ENCODE measurements around the gene FBXO33. TPM values are rescaled to one million over a fixed set of nuclear protein-coding genes. Genes with fewer than 3 reads are reported as not detected.
"Not testable (repeated sequence)": the region's sequence is repeated elsewhere in the genome, so short reads cannot be mapped to it uniquely, and the experiment has no call there.

FBXO33 gene
- polyA plus RNA-seq, 3 donors = 12.3 to 13.9 (median 13.2) TPM

DNA sequence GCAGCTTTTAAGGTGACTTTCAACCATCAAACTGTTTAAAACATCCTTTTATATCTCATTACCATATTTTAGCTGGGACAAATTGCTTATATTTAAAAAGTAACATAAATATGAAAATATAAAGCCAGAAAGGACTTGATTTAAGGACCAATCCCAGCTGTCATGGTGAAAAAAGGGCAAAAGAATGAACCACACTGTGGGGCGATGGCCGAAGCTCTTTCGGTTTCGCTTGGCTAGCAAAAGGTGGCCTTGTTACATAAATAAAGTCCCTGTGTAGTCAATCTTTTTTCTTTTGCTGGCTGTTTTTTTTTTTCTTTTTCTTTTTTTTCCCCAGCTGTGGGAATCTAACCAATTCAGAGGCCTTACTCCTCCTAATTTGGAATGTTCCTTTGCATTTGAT, 50.9 kb downstream of the FBXO33 start:
- DNase-seq (ENCODE audit: low read depth in 3 of 3, low spot score in 2 of 3) = no peak

DNA sequence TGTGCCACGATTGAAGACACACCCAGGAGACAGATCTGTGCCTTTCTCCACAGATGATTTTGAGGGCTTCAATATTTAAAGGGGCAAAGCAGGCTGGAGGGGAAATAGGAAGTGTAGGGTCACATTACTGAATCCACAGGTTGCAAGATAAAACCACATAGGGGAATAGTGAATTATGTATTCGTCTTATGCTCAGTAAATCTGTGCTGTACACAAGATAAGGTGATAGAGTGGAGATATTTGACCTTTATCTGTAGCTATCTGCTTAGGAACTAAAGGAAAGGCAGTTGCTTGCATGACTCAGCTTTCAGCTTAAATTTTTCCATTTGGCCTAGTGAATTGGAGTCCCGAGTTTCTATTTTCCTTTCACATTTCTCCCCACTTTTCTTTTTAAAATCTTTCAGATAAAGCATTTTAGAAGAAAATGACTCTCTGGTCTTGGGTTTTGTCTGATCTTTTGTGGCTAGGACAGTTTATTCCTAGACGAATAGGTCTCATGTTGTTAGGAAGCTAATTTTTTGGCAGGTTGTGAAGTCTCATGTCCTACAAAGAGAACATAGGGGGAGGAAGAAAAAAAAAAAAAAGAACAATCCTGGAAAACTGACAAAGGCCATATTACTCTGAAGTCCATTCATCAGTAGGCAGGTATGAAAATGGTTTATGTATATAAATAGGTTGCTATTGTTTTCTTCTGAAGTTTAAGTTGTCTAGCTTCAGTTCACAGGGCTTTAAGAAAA, 55.4 kb downstream of the FBXO33 start:
- DNase-seq (ENCODE audit: low read depth in 3 of 3, low spot score in 2 of 3) = no peak

DNA sequence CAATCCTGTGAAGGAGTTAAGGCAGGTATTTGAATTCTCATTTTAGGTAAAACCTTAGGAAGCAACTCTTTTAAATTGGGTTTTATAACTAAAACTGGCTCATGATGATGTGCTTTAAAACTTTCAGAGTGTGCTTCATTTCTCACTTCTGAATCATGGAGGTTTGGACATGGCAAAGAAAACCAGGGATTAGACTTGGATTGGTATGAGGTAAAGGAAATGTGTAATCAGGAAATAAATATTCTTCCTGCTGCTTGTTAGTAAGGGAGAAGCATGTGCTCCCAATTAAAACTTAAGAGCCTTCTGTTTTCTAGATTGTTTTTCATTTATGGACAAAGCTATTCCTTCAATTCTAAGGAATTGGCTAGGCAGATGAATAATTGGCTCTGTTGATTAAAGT, 57.4 kb downstream of the FBXO33 start:
- DNase-seq (ENCODE audit: low read depth in 3 of 3, low spot score in 2 of 3) = no peak

DNA sequence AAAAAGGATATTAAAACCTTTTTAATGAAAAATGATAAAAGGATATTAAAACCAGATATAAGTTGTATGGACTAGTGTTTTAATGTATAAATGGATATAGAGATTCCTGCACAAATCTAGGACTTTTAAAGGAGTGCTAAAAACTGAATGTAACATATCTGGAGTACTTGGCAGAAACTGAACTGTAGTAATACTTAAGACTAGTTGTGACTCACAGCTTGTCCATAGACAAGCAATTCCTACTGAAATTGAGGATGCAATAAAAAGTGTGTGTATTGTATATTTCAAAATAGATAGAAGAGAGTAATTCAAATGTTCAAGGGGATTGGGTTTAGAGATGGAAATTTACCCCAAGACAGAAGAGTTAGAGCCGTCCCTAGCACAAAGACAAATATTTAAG, 59.6 kb downstream of the FBXO33 start:
- no peak for DNase-seq (ENCODE audit: low read depth in 3 of 3, low spot score in 2 of 3)

DNA sequence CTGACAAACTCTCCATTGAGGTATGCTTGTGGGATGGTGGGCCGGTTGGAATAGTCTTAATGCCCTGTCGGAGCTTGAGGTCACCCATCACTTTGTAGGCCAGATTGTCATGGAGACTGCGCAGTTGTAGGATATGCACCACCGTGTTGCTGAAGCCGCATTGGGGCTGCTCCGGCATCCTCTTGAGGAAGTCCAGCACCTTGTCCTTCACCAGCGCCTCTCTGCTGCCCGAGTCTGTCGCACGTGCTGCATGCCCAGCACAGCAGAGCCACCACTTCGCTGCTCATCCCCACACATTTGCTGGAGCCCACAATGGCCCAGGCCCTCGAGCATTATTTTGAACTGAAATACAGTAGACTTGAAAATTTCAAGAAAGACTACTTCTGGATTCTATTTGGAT, 61.8 kb downstream of the FBXO33 start:
- DNase-seq (ENCODE audit: low read depth in 3 of 3, low spot score in 2 of 3) = no peak

DNA sequence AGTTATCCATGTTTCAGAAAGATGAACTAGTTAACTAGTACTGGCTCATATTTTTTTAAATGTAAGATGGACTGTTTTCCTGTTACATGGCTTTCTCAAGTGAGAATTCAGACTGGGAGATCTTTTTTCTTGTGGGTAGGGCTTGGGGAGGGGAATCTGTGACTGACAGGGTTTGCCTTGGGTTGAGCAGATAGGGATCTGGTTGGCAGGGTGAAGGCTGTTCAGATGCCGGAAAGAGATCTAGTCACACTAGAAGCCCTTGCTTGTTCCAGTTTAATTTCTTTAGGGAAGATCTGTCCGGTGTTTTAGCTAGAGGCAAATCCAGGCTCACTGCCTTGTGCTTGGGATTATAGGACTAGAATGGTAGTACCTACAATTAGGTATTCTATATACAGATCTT, 63.2 kb downstream of the FBXO33 start:
- no peak for DNase-seq (ENCODE audit: low read depth in 3 of 3, low spot score in 2 of 3)

DNA sequence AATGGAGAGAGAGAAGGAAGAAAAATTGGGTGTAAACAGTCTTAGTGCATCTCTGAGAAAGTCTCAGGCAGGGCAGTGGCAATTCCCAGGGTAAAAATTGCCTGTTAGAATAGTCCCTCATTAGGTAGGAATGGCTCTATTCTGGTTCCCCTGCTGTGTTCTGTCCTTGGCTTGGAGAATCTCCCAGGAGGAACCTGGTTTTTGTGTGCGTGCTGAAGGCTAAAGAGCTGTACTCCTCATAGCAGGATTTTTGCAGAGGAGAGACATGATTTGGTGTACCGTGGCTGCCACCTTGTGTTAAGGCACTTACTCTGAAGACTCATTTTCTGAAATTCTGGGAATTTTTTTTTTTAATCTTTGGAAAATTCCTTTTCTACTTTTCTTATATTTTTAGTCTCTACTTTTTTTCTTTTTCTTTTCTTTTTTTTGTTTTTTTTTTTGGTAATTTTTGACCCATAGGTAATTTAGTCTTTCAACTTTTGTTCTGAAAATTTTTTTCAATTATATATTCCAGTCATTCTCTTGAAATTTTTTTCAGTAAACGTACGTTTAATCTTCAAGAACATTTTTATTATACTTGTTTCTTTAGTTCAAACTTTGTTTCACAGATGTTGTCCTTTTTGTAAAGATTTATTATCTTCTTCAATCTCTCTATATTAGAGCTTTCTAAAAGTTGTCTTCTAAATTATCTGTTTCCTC, 63.8 kb downstream of the FBXO33 start:
- peak; percentile 14 to 39 (median 19) for DNase-seq (ENCODE audit: low read depth in 3 of 3, low spot score in 2 of 3)

DNA sequence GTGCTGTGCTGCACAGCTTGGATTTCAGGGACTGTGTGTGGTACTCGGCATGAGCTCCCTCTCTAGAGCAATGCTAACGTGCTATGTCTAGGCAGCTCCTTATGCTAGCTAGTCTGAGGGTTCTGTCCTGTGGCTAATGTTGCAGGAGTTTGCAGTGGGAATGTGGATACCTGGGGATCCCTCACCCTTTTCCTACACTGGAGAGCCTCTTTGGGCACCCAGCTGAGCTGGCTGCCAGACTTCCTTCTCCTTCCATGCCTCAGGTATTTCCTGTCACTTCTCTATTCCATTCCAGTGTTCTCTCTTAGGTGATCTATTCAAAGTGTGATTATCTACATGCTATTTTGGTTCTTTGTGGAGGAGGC, 64.9 kb downstream of the FBXO33 start:
- no peak for DNase-seq (ENCODE audit: low read depth in 3 of 3, low spot score in 2 of 3)

DNA sequence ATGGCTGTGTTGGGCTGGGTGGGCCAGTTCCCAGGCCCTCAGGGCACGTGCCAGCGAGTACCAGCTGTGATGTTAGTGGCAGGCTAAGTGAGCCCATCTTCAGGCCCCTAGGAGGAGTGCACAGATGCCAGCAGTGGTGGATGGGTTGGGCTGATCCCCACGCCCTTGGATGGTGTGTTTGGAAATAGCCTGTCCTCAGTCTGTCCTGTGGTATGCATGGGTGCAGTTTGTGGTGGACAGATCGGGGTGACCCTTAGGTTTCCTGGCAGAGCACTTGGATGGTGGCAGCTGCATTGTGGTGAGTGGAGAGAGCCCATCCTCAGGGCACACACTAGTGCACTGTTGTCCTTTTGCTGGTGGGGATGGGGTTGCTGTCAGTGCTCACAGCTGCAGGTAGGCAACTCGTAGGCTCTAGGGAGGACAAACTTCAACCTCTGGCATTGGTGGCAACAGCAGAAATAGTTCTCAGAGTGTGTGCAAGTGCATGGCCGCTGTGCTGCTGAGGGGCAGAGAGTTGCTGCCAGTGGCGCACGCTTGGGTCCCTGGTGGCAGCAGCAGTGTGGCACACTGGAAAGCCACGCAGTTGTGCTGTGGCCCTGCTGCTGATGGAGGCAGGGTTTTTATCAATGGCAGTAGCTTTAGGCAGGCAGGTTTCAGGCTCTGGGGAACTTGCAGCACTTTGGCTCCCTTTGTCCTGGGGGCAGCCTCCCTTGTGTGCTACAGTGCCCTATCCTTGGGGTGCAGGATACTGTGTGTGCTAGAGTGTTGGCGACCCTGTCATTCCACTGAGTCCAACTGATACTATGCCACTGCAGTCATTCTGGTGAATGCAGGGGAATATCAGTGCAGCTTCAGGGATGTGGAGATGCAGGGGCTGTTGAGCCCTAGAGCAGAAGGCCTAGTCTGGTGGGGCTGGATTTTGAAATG, 65.5 kb downstream of the FBXO33 start:
- no peak for DNase-seq (ENCODE audit: low read depth in 3 of 3, low spot score in 2 of 3)

DNA sequence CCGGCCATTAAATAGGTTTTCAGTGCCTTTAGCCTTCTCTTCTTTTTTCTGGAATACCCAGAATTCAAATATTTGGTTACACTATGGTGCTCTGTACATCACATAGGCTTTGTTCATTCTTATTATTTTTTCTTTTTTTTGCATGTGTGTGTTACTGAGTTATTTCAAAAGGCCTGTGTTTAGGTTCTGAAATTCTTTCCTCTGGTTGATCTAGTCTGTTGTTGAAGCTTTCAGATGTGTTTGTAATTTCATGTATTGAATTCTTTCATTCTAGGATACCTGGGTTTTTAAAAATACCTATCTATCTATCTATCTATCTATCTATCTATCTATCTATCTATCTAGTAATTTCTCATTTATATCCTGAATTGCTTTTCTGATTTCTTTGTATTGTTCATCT, 66.9 kb downstream of the FBXO33 start:
- no peak for DNase-seq (ENCODE audit: low read depth in 3 of 3, low spot score in 2 of 3)

DNA sequence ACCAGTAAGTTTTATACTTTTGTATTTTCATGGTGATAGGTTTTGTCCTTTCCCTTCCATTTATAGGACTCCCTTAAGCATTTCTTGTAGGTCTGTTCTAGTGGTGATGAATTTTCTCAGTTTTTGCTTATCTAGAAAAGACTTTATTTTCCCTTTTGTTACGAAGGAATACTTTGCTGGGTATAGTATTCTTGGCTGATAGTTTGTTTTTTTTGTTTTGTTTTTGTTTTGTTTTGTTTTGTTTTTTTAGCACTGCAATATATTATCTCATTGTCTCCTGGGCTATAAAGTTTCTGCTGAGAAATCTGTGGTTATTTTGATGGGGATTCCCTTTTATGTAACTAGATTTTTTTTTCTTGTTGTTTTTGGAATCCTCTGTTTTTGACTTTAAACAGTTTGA, 67.7 kb downstream of the FBXO33 start:
- DNase-seq (ENCODE audit: low read depth in 3 of 3, low spot score in 2 of 3) = no peak

DNA sequence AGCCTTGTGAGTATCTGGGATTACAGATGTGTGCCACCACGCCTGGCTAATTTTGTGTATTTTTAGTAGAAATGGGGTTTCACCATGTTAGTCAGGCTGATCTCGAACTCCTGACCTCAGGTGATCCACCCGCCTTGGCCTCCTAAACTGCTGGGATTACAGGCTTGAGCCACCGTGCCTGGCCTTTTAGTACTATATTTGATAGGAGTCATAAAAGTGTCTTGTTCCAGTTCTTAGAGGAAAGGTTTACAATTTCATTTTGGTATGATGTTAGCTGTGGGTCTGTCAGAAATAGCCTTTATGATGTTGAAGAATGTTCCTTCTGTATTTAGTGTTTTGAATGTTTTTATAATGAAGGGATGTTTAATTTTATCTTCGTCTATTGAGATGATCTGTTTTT, 70.7 kb downstream of the FBXO33 start:
- DNase-seq (ENCODE audit: low read depth in 3 of 3, low spot score in 2 of 3) = not testable (repeated sequence)

DNA sequence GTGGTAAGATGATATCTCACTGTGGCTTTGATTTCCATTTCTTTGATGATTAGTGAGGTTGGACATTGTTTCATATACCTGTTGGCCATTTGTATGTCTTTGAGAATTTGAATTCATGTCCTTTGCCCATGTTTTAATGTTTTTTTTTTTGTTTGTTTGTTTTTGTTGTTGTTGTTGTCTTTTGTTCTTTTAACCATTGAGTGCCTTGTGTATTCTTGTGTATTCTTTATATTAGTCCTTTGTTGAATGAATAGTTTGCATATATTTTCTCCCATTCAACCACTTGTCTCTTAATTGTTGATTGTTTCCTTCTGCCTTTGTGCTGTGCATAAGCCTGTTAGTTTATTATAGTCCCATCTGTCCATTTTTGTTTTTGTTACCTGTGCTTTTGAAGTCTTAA, 71.9 kb downstream of the FBXO33 start:
- DNase-seq (ENCODE audit: low read depth in 3 of 3, low spot score in 2 of 3) = no peak

DNA sequence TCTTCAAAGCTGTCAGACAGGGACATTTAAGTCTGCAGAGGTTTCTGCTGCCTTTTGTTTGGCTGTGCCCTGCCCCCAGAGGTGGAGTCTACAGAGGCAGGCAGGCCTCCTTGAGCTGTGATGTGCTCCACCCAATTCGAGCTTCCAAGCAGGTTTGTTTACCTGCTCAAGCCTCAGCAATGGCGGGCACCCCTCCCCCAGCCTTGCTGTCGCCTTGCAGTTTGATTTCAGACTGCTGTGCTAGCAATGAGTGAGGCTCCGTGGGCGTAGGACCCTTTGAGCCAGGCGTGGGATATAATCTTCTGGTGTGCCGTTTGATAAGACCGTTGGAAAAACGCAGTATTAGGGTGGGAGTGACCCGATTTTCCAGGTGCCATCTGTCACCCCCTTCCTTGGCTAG, 73.2 kb downstream of the FBXO33 start:
- not testable (repeated sequence) for DNase-seq (ENCODE audit: low read depth in 3 of 3, low spot score in 2 of 3)

DNA sequence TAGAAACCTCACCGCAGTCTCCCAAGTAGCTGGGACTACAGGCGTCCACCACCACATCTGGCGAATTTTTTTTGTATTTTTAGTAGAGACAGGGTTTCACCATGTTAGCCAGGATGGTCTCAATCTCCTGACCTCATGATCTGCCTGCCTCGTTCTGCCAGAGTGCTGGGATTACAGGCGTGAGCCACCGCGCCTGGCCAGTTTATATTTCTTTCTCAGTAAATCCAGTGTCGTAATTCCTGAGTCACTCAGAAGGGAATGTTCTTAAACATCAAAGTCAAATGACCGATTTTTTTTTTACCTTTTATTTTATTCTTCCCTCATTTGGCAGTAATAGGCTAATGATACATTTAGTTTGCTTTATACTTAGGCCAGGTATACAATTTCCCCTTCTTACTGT, 80.5 kb downstream of the FBXO33 start:
- no peak for DNase-seq (ENCODE audit: low read depth in 3 of 3, low spot score in 2 of 3)

DNA sequence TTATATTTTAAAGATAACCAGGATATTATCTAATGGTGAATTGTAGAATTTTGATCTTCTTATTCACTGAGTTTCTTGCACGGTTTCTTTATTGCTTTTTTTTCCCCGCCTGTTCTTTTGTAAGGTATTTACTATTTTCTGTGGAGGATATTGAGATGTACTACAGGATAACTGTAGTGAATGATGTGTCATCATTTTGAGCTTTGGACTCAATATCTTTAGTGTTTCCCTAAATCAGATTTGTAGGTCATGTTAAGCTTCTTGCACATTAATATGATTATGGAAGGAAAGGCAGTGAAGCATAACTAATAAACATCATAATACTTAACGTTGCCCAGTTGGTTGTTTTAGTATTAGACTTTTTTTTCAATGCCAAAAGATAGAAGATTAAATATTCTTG, 81.4 kb downstream of the FBXO33 start:
- DNase-seq (ENCODE audit: low read depth in 3 of 3, low spot score in 2 of 3) = no peak

Other genes starting within 250 kb of the FBXO33 start
- 10 to 100 TPM; 76.0 to 83.8 (median 79.3) TPM for gene MIA2, start 198.5 kb downstream of the FBXO33 start, polyA plus RNA-seq (ENCODE audit: insufficient read length in 3 of 3)